Hepatocyte (in vitro differentiated cells): Measurements from ENCODE around the gene SPR. TPM values are rescaled to one million over a fixed set of nuclear protein-coding genes. Genes with fewer than 3 reads are reported as not detected.

Experiments
- DNase-seq: peaks from one replicate; pipeline ENCODE4 v3.0.0-alpha.2; 2016; ENCODE audit warnings: low spot score
- H2AFZ ChIP-seq: fragments of 200-600 bp; sonication (generic); 2 replicates; pipeline ENCODE4 v1.6.0; 2016; ENCODE audit warnings: antibody characterized with exemption, mild to moderate bottlenecking
- H3K27ac ChIP-seq: fragments of 200-600 bp; sonication (generic); 2 replicates; pipeline ENCODE4 v1.5.1; 2016; ENCODE audit warnings: mild to moderate bottlenecking
- H3K27me3 ChIP-seq: fragments of 200-600 bp; sonication (generic); 2 replicates; pipeline ENCODE4 v1.6.1; 2016
- H3K36me3 ChIP-seq: fragments of 200-600 bp; sonication (generic); replicated peaks from 2 replicates; pipeline ENCODE4 v1.5.1; 2016; ENCODE audit warnings: low read depth; ENCODE audit not compliant: insufficient read depth
- H3K4me1 ChIP-seq: fragments of 200-600 bp; sonication (generic); 2 replicates; pipeline ENCODE4 v1.5.1; 2016; ENCODE audit warnings: mild to moderate bottlenecking, moderate library complexity; ENCODE audit not compliant: insufficient read depth
- H3K4me2 ChIP-seq: fragments of 200-600 bp; sonication (generic); 2 replicates; pipeline ENCODE4 v1.6.0; 2016
- H3K4me3 ChIP-seq: fragments of 200-600 bp; sonication (generic); 2 replicates; pipeline ENCODE4 v1.5.1; 2016; ENCODE audit warnings: mild to moderate bottlenecking
- H3K79me2 ChIP-seq: fragments of 200-600 bp; sonication (generic); 2 replicates; pipeline ENCODE4 v1.6.0; 2017; ENCODE audit warnings: mild to moderate bottlenecking
- H3K9me2 ChIP-seq: fragments of 200-600 bp; sonication (generic); replicated peaks from 2 replicates; pipeline ENCODE4 v1.6.0; 2017; ENCODE audit warnings: mild to moderate bottlenecking; ENCODE audit not compliant: insufficient read depth
- H3K9me3 ChIP-seq: fragments of 200-600 bp; sonication (generic); 2 replicates; pipeline ENCODE4 v1.5.1; 2016; ENCODE audit warnings: low read depth, mild to moderate bottlenecking
- H4K20me1 ChIP-seq: fragments of 200-600 bp; sonication (generic); 2 replicates; pipeline ENCODE4 v1.6.0; 2016; ENCODE audit warnings: mild to moderate bottlenecking; ENCODE audit not compliant: insufficient read depth, poor library complexity, severe bottlenecking
- CTCF ChIP-seq: fragments of 200-600 bp; sonication (generic); IDR thresholded peaks from 2 replicates; pipeline ENCODE4 v1.5.1; 2016; ENCODE audit warnings: antibody characterized with exemption, mild to moderate bottlenecking; ENCODE audit not compliant: poor library complexity
- EZH2 ChIP-seq: fragments of 200-600 bp; sonication (generic); IDR thresholded peaks from 2 replicates; pipeline ENCODE4 v1.6.1; 2016; ENCODE audit warnings: antibody characterized with exemption, mild to moderate bottlenecking, borderline replicate concordance
- EZH2phosphoT487 ChIP-seq: fragments of 200-600 bp; sonication (generic); IDR thresholded peaks from one replicate; pipeline ENCODE4 v1.6.1; 2018; ENCODE audit warnings: antibody characterized with exemption, mild to moderate bottlenecking, low read depth, moderate library complexity; ENCODE audit not compliant: unreplicated experiment, severe bottlenecking
- WGBS: methylation state at CpG from one replicate; pipeline ENCODE4 v1.1.6; 2016; ENCODE audit warnings: low lambda C conversion rate; ENCODE audit errors: missing lambda C conversion rate; 5-methylcytosine and 5-hydroxymethylcytosine counted together
- polyA plus RNA-seq: library from polyadenylated mRNA; unstranded; fragments of >200 nt; fragmentation: Nextera tagmentation; extraction: Ambion mirVana; gene quantifications from 2 replicates; pipeline ENCODE4 v1.2.1, GENCODE V29; 2016
- total RNA-seq: library from RNA; depleted of rRNA; stranded (reverse); fragments of >200 nt; gene quantifications from 2 replicates; pipeline ENCODE4 v1.2.3, GENCODE V29; 2014

SPR gene
- total and polyA plus RNA-seq, 2 experiments from 2014 or later: 44.8 to 63.3 TPM

GRCh38 chr2:72940361-72940760, 53.2 kb downstream of the SPR start:
- no peak overlapping the region for H3K4me2 ChIP-seq
- H3K27me3 ChIP-seq: no peaks in the 10 kb centered on the region
- H3K9me2 ChIP-seq: no peaks in the 10 kb centered on the region
- no peaks in the 10 kb centered on the region for H3K9me3 ChIP-seq
- H3K79me2 ChIP-seq: no peaks in the 10 kb centered on the region
- no peak overlapping the region for H3K4me3 ChIP-seq
- H4K20me1 ChIP-seq: no peaks in the 10 kb centered on the region
- H2AFZ ChIP-seq: no peak overlapping the region
- no peaks in the 10 kb centered on the region for H3K36me3 ChIP-seq
- DNase-seq: no peak
- no peaks in the 10 kb centered on the region for H3K4me1 ChIP-seq
- TF ChIP-seq EZH2 (no peak), CTCF (no peak), EZH2phosphoT487 (no peak)
- no peak overlapping the region for H3K27ac ChIP-seq
- 85% methylated on average over 6 of the region's 6 CpGs for WGBS

- H3K27ac ChIP-seq: no peak overlapping the region
Measured at GRCh38 chr2:72940786-72941185, 53.6 kb downstream of the SPR start.

More at GRCh38 chr2:72940786-72941185, 53.6 kb downstream of the SPR start:
- H3K4me2 ChIP-seq: no peak overlapping the region
- no peaks in the 10 kb centered on the region for H3K79me2 ChIP-seq
- 42% methylated on average over 6 of the region's 6 CpGs for WGBS
- H3K36me3 ChIP-seq: no peaks in the 10 kb centered on the region
- H3K27me3 ChIP-seq: no peaks in the 10 kb centered on the region
- no peak overlapping the region for H2AFZ ChIP-seq
- no peaks in the 10 kb centered on the region for H3K9me2 ChIP-seq
- no peak for DNase-seq
- H3K4me3 ChIP-seq: no peak overlapping the region
- TF ChIP-seq EZH2: no peak
- H3K4me1 ChIP-seq: no peaks in the 10 kb centered on the region
- H3K9me3 ChIP-seq: no peaks in the 10 kb centered on the region
- H4K20me1 ChIP-seq: no peaks in the 10 kb centered on the region

Other genes with a start within 250 kb of the SPR start
- gene EXOC6B, start 61.4 kb upstream of the SPR start, total RNA-seq: 36.2 and 50.0 TPM in 2 replicates
- gene EXOC6B, start 61.4 kb upstream of the SPR start, polyA plus RNA-seq: 11.1 and 11.8 TPM in 2 replicates
- gene EMX1, start 30.1 kb downstream of the SPR start, total RNA-seq: 0.12 and 1.2 TPM in 2 replicates
- gene EMX1, start 30.1 kb downstream of the SPR start, polyA plus RNA-seq: 0.16 and 0.34 TPM in 2 replicates
- 25.7 and 34.6 TPM in 2 replicates for gene SFXN5, start 184.3 kb downstream of the SPR start, total RNA-seq
- gene SFXN5, start 184.3 kb downstream of the SPR start, polyA plus RNA-seq: 25.8 and 26.1 TPM in 2 replicates
- 33.7 and 34.7 TPM in 2 replicates for gene RAB11FIP5, start 225.5 kb downstream of the SPR start, total RNA-seq
- 31.1 and 33.5 TPM in 2 replicates for gene RAB11FIP5, start 225.5 kb downstream of the SPR start, polyA plus RNA-seq